AG09319 (cell line): ENCODE data around the gene PLXNB3.

ENCODE experiments used
- DNase-seq: peaks from one replicate; pipeline ENCODE4 v3.0.0-alpha.2; 2010; ENCODE audit warnings: low read depth; ENCODE audit errors: extremely low read depth
- TF ChIP-seq, protein P1 (sequence below): IDR thresholded peaks from 2 replicates; pipeline ENCODE4 v1.5.1; 2011; ENCODE audit warnings: low read depth, mild to moderate bottlenecking, inconsistent platforms, low read length, moderate library complexity

The PLXNB3 gene

DNA sequence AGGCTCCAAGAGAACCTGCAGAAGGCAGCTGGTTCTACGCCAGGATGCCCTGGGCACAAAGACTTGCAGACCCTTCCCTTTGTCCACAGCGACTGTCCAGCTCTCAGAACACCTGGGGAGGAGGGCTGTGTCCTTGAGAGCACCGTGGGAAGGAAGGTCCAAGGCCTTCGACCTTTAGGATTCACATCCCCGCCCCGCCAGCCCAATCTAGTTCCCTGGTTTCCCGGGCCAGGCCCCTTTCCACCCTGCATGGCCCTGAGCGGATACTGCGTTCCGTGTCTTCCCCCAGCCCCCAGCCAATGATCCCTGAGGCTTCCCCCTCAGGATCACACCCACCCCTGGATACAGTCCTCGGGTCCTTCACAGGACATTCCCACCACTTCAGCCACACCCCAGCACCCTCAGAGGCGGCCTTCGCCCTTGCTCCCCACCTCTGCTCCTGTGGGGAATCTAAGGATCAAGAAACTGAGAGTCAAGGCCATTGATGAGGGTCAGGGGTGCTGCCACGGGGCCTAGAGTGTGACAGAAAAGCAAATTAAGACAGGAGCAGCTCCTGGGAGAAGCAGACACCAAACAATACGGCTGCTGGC, 30.3 kb upstream of the PLXNB3 start:
- TF ChIP-seq, protein P1, sequence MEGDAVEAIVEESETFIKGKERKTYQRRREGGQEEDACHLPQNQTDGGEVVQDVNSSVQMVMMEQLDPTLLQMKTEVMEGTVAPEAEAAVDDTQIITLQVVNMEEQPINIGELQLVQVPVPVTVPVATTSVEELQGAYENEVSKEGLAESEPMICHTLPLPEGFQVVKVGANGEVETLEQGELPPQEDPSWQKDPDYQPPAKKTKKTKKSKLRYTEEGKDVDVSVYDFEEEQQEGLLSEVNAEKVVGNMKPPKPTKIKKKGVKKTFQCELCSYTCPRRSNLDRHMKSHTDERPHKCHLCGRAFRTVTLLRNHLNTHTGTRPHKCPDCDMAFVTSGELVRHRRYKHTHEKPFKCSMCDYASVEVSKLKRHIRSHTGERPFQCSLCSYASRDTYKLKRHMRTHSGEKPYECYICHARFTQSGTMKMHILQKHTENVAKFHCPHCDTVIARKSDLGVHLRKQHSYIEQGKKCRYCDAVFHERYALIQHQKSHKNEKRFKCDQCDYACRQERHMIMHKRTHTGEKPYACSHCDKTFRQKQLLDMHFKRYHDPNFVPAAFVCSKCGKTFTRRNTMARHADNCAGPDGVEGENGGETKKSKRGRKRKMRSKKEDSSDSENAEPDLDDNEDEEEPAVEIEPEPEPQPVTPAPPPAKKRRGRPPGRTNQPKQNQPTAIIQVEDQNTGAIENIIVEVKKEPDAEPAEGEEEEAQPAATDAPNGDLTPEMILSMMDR = no peak
- no peak for DNase-seq

DNA sequence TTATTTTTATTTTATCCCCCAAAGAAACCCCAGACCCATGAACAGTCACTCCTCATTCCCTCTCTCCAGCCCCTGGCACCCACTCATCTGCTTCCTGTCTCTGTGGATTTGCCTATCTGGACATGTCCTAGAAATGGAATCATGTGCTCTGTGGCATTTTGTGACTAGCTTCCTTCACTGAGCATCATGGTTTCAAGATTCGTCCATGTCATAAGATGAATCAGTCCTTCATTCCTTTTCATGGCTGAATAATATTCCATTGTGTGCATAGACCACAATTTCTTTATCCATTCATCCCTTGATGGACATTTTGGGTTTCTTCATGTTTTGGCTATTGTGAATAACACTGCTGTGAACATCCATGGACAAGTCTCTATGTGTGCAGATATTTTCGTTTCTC, 29.2 kb upstream of the PLXNB3 start:
- TF ChIP-seq, protein P1 = no peak
- no peak for DNase-seq

DNA sequence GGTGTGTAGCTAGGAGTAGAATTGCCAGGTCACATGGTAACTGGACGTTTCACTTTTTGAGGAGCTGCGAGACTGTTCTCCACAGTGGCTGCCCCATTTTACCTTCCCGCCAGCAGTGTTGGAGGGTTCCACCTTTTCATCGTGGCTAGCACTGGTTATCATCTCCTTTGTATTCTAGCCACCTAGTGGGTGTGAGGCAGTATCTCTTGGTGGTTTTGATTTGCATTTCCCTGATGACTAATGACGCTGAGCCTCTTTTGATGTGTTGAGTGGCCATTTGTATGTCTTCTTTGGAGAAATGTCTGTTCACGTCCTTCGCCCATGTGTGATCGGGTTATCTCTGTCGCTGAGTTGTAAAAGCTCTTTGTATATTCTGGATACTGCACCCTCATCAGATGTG, 28.8 kb upstream of the PLXNB3 start:
- no peak for DNase-seq
- TF ChIP-seq, protein P1 = no peak

DNA sequence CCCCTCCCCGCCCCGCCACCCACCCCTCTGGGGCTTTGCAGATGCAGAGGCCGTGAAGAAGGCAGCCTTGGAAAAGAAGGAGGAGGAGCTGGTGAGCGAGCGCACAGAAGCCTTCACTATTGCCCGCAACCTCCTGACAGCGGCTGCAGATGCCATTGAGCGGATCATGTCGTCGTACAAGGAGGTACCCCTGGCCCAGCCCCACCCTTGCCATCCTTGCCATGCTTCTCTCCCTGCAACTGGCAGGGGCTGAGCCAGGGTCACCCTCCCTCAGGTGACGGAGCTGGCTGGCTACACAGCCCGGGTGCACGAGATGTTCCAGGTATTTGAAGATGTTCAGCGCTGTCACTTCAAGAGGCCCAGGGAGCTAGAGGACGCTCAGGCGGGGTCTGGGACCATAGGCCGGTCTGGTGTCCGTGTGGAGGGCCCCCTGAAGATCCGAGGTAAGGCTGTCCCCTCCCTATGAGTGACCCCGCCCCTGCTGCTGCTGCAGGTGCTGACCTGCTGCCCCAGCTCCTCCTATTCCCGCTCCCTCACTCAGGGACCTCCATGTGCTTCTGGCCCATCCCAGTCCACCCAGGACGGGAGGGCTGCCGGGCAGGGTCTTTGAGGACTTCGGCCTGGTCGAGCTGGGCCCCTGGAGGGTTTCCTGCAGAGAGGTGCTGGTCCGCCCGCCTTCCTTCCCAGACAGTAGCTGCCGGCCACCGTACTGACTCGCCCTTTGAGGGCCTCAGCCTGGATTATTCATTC, 27.8 kb upstream of the PLXNB3 start:
- DNase-seq = no peak
- TF ChIP-seq, protein P1 = no peak

DNA sequence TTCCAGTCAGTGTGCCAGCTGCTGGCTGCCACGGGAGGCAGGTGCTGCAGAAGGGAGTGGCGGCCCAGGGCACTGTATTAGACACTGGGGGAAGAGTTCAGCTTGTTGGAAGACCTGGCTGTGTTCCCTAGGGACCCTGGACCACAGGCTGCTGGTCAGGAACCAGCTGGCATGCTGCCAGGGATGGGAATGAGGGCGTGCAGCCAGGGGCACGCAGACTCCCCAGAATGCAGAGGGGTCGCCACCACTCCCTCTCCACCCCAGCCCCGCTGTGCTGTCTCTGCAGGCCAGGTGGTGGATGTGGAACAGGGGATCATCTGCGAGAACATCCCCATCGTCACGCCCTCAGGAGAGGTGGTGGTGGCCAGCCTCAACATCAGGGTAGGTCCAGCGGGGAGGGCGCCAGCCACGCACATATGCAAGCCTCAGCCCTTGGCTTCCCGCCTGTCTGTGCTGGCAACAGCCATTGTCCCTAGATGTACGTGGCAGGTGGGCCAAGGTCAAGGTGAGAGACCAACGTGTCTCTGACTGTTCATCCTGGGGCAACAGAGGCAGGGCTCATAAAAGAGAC, 27.1 kb upstream of the PLXNB3 start:
- TF ChIP-seq, protein P1 = no peak
- no peak for DNase-seq

DNA sequence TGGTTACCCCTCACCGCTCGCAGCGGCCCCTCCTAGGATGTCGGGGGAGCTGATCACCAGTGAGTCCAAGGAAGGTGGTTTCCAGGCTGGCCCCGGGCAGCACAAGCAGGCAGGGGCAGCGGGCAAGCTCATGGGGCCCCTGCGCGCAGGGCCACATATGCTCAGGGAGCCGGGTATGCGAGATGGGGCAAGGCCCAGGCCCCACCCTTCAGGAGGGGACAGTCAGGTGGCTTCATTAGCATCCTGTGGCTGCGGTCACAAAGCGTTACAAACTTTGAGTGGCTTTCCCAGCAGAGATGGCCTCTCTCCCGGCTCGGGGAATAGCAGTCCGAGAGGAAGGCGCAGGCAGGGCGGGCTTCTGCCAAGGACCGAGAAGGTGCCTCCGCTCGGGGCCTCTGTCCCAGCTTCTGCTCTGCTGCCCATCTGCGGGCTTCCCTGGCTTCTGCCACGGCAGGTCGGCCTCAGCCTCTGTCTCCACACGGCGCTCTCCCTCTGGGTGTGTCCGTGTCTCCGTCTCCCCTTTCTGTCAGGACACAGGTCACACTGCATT, 25.9 kb upstream of the PLXNB3 start:
- no peak for DNase-seq
- TF ChIP-seq, protein P1 = no peak
